Ovary (tissue), 9 donors: Measurements from ENCODE around the gene ZSCAN22. TPM values are rescaled to one million over a fixed set of nuclear protein-coding genes. Genes with fewer than 3 reads are reported as not detected.

Experiments
- DNase-seq, 5 donors: peaks; one replicate each; pipeline ENCODE4 v3.0.0-alpha.2; 2019 to 2020
- H3K27ac ChIP-seq, 2 donors: fragments of 200-600 bp; one replicate each; pipeline versions ENCODE4 v1.5.1 to v1.8.0; 2019 to 2022
- H3K27me3 ChIP-seq: fragments of 200-600 bp; one replicate; pipeline ENCODE4 v1.8.0; 2022
- H3K36me3 ChIP-seq: fragments of 200-600 bp; sonication (generic); one replicate; pipeline ENCODE4 v1.5.1; 2019
- H3K4me1 ChIP-seq: one replicate; pipeline ENCODE4 v1.8.1; 2013; ENCODE audit warnings: mild to moderate bottlenecking, moderate library complexity; ENCODE audit not compliant: insufficient read depth
- H3K4me3 ChIP-seq: fragments of 200-600 bp; sonication (generic); one replicate; pipeline ENCODE4 v1.5.1; 2017
- H3K9me3 ChIP-seq, 2 donors: fragments of 200-600 bp in 1 of 2; sonication (generic) in 1 of 2; one replicate each; pipeline versions ENCODE4 v1.5.1 to v1.8.1; 2013 to 2019; ENCODE audit warnings: mild to moderate bottlenecking in 1 of 2, moderate library complexity in 1 of 2
- EP300 ChIP-seq: sonication (generic); formaldehyde crosslinking; IDR thresholded peaks from one replicate; pipeline ENCODE4 v1.6.1; 2017; ENCODE audit warnings: antibody characterized with exemption
- POLR2A ChIP-seq: fragments of 450-650 bp; IDR thresholded peaks from one replicate; pipeline ENCODE4 v1.6.1; 2017; ENCODE audit warnings: antibody characterized with exemption, mild to moderate bottlenecking, moderate library complexity
- WGBS, 3 donors: extraction: QIAGEN DNeasy Blood & Tissue Kit in 1 of 3; methylation state at CpG; one replicate each; pipeline versions ENCODE4 v1.1.5 to v1.1.7; 2013 to 2017; 5-methylcytosine and 5-hydroxymethylcytosine counted together
- intact Hi-C, 4 donors: fragments of 100-400 bp; cut with DNase I; formaldehyde crosslinking; loops; one replicate each; pipeline versions ENCODE4 v1.11.0 to v1.15.1; 2022 to 2023
- polyA plus RNA-seq, 2 donors: library from polyadenylated mRNA; stranded (reverse); fragments of 200-250 nt in 1 of 2; fragments of 350-450 nt in 1 of 2; fragmentation: Illumina TruSeq in 1 of 2; extraction: RNeasy Lipid Tissue Mini Kit (QIAGEN cat#74804) in 1 of 2; gene quantifications; one replicate each; pipeline ENCODE4 v1.2.3, GENCODE V29; 2013 to 2014
- total RNA-seq, 7 donors: library from RNA; depleted of rRNA in 2 of 7; stranded (reverse); fragments of >200 nt in 2 of 7; fragmentation: NEBNext Ultra II Directional in 3 of 7; extraction: Animal tissue kit (Norgen Biotek cat#: 25700) in 3 of 7; gene quantifications; one replicate each; pipeline versions ENCODE4 v1.1.0 to v1.2.4, GENCODE V29; 2016 to 2023
- TF ChIP-seq, protein P1 (sequence below), 3 donors: fragments of 450-650 bp in 2 of 3; fragments of 200-600 bp in 1 of 3; IDR thresholded peaks; one replicate each; pipeline versions ENCODE4 v1.5.1 to v1.8.0; 2016 to 2022; ENCODE audit warnings: antibody characterized with exemption in 3 of 3, mild to moderate bottlenecking in 1 of 3
- donor health status: DM: no; HTN: no; CAD: no; lungs with moderate emphysema.
- donor health status: DM: no; HTN: no; CAD: no.
- donor health status: Bipolar disorder and iron deficiency.
- donor health status: DM: yes; HTN: yes; CAD: no.
- donor health status: DM: no; HTN: no; CAD: no.
- donor health status: DM: yes; HTN: yes; CAD: no.

Gene ZSCAN22
- total and polyA plus RNA-seq, 9 donors = 1.1 to 6.1 (median 4.1) TPM

DNA sequence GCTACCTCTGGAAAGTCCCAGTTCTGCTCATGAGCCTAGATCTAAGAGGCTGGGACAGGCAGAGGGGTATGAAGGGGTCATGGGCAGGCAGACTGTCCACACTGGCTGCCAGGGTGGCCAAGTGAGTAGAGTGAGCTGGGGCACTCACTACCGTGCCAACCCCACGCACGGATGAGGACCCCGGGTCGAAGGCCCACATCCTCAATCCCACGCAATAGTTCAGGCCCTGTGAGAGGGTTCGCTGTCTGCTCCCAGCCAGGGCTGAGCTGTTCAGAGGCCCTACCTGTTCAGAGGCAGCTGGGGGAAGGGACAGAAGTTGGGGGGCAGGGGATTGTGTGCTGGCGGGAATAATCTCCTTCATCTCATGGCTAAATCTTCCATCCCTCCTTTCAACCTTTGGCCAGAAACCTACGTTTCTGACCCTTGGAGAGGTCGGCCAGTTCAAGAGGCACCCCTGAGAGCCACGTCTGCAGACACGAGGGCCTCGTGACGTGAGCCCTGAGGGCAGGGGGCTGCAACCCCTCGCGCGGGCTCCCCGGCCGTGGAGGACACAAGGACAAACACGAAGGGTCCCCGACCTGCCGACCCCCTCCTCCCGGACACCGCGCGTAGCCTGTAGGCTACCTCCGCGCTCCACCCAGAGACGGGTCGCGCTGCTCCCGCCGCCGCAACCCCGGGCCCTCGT, 59.2 kb downstream of the ZSCAN22 start:
- no peaks in the 10 kb centered on the region for H3K27me3 ChIP-seq
- H3K4me1 ChIP-seq = peaks cover 23% of the 10 kb centered on the region
- DNase-seq = peak in 2 of 5 donors; percentile 43 to 49
- no peaks in the 10 kb centered on the region for H3K9me3 ChIP-seq
- no peaks in the 10 kb centered on the region for H3K36me3 ChIP-seq
- peak overlapping the region; percentile 82 for H3K4me3 ChIP-seq
- H3K27ac ChIP-seq = peak overlapping the region; percentile 84 to 92
- 2 to 7% (median 2%) methylated on average over 29 to 36 of the region's 36 CpGs for WGBS, 3 donors
- TF ChIP-seq POLR2A (no peak), EP300 (no peak)
- TF ChIP-seq, protein P1, sequence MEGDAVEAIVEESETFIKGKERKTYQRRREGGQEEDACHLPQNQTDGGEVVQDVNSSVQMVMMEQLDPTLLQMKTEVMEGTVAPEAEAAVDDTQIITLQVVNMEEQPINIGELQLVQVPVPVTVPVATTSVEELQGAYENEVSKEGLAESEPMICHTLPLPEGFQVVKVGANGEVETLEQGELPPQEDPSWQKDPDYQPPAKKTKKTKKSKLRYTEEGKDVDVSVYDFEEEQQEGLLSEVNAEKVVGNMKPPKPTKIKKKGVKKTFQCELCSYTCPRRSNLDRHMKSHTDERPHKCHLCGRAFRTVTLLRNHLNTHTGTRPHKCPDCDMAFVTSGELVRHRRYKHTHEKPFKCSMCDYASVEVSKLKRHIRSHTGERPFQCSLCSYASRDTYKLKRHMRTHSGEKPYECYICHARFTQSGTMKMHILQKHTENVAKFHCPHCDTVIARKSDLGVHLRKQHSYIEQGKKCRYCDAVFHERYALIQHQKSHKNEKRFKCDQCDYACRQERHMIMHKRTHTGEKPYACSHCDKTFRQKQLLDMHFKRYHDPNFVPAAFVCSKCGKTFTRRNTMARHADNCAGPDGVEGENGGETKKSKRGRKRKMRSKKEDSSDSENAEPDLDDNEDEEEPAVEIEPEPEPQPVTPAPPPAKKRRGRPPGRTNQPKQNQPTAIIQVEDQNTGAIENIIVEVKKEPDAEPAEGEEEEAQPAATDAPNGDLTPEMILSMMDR (IDR thresholded peaks at IDR 0.05) = no peak
- intact Hi-C loops = no loop called here

DNA sequence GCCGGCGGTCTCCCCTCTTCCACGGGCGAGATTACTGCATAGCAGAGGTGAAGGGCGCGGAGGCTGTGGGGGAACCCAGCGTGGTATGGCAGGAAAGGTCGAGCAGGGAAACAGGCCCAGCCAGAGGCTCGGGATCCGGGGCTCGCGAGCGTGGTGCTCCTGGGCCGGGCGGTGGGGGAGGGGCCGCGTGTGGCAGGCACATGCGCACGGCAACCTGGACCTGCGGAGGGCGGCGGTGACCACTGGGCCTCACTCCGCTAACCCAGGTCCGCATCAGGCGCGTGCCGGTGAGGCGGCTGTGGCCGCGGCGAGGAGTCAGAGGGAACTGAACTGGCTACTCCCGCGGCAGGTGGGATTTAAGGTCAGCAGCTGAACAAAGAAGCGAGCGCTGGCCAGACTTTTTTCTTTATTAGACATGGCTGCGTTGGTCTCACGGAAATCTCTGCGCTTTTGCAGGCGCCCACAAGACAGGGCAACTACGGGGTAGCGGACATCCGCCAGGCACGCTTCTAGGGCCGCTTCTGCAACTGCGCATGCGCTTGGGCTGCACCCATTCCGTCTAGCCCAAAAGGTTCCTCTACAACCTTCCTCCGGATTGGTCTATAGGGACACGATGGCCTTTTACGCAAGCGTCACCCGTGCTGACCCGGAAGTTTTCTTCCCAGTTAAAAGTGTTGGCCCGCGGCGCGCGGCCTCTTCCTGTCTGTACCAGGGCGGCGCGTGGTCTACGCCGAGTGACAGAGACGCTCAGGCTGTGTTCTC, 60.0 kb downstream of the ZSCAN22 start, which contains the start of gene RPS5:
Gene RPS5, plus strand, starts transcription at position 694 of the 762 bp plus-strand sequence. CDS start 869 bp downstream, outside the sequence.
- Histone ChIP-seq H3K4me3 (peak within 1 kb of the TSS; percentile 82), H3K4me1 (peaks cover 22% of the 10 kb centered on the region), H3K27ac (peak within 1 kb of the TSS; percentile 84 to 92), H3K27me3 (no peaks in the 10 kb centered on the region), H3K36me3 (no peaks in the 10 kb centered on the region), H3K9me3 (no peaks in the 10 kb centered on the region)
- intact Hi-C loops = no loop called here
- WGBS, 3 donors = 0 to 1% (median 1%) methylated on average over 58 to 64 of the region's 64 CpGs
- peak; percentile 94 to 96 (median 95) for DNase-seq
- TF ChIP-seq, protein P1 (IDR thresholded peaks at IDR 0.05) = no peak
- peak; percentile 82 for TF ChIP-seq POLR2A

DNA sequence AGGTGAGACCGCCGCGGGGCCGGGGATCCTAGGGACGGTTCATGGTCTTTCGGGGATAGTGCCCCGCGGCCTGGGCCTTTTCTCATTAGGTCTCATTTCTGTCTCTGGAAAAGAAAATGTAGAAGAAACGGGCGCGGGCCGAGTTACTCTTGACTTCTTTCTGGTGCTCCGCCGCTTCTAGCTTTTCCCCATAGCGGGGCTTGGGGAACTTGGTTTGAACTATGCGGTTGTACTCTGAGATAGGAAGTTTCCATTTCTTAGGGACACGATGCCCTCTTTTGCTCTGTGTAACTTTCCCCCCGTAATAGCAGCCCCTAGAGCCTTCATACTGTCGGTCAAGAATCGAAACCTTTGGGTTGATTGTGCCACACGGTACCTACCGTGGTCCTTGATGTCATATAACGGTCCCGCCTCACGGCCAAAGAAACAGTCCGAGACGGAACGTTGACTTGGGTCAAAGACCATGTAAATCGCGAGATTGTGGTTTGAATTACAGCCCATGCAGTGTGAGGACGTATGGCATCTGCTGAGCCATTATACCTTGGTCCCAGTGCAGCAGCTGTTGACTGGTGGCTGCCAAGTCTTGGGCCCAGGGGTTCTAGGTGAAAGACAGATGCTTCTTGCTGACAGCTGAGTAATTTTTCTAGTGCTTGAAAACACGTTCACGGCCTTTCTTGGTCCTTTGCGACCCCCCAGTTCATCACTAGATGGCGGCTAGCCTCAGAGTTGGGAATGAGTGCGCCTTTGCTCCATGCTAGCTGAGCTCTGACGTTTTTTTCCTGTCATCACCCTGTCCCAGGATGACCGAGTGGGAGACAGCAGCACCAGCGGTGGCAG, 60.8 kb downstream of the ZSCAN22 start:
- WGBS, 3 donors = 7 to 8% (median 8%) methylated on average over 39 of the region's 39 CpGs
- DNase-seq = no peak
- Histone ChIP-seq H3K27ac (peak overlapping the region in 1 of 2 donors; percentile 92), H3K9me3 (no peaks in the 10 kb centered on the region), H3K4me3 (peak overlapping the region; percentile 82), H3K36me3 (no peaks in the 10 kb centered on the region), H3K4me1 (peaks cover 20% of the 10 kb centered on the region), H3K27me3 (no peaks in the 10 kb centered on the region)
- intact Hi-C loops = no loop called here
- TF ChIP-seq EP300 (no peak), POLR2A (no peak)
- TF ChIP-seq, protein P1 (IDR thresholded peaks at IDR 0.05) = no peak

DNA sequence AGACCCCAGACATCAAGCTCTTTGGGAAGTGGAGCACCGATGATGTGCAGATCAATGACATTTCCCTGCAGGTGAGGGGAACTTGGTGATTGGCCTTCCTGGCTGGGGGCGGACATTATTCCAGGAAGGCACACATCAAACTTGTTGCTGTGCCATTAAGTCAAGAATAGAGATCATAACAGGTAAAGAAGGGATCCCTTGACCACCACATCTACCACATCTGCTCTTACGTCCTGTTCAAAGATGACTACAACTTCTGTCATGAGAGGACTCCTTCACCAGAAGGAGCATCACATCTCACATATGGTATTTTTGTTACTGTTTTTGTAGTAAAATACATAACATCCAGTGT, 61.4 kb downstream of the ZSCAN22 start:
- TF ChIP-seq EP300 (no peak), POLR2A (no peak)
- TF ChIP-seq, protein P1 (IDR thresholded peaks at IDR 0.05) = no peak
- intact Hi-C loops = no loop called here
- H3K4me1 ChIP-seq = peaks cover 20% of the 10 kb centered on the region
- H3K4me3 ChIP-seq = peak overlapping the region; percentile 82
- no peaks in the 10 kb centered on the region for H3K36me3 ChIP-seq
- DNase-seq = no peak
- H3K27me3 ChIP-seq = no peaks in the 10 kb centered on the region
- 77 to 81% (median 80%) methylated on average over 3 of the region's 3 CpGs for WGBS, 3 donors
- no peaks in the 10 kb centered on the region for H3K9me3 ChIP-seq
- no peak overlapping the region for H3K27ac ChIP-seq
